ENCODE data around the gene DBH. TPM values are rescaled to one million over a fixed set of nuclear protein-coding genes. Genes with fewer than 3 reads are reported as not detected.

The DBH gene
- total RNA-seq (2022) (not detected in 2 replicates), Bru-seq, nascent RNA (not detected), BruChase-seq, experiment 1, labeled RNA remaining after a 6-hour chase (not detected), BruChase-seq, experiment 2, labeled RNA remaining after a 2-hour chase (not detected)
- long read RNA-seq = 0 reads

- Mint-ChIP-seq H3K4me1 (ENCODE audit: insufficient read depth, unreplicated experiment) (no peaks in the 10 kb centered on the region), H3K4me3 (ENCODE audit: unreplicated experiment) (no peak within 1 kb of the TSS), H3K27ac (ENCODE audit: low read depth, unreplicated experiment) (no peak within 1 kb of the TSS), H3K36me3 (ENCODE audit: insufficient read depth, unreplicated experiment) (no peaks in the 10 kb centered on the region), H3K27me3 (ENCODE audit: insufficient read depth, unreplicated experiment) (peaks cover 41% of the 10 kb centered on the region), H3K9me3 (ENCODE audit: unreplicated experiment) (no peaks in the 10 kb centered on the region)
- no peak for TF ChIP-seq CTCF (IDR thresholded peaks at IDR 0.05; ENCODE audit: unreplicated experiment)
- intact Hi-C loops (cut with micrococcal nuclease) = no loop called here
- CTCF ChIA-PET = interaction anchor here (0.6 to 1.1 kb wide), 2 partner anchors 47 to 105 kb away, joined by 3 to 4 read pairs; no protein-coding TSS in a partner anchor
- no TSS peak for BruUV-seq (replicated peaks)
- POLR2A ChIA-PET = interaction anchor here (0.6 kb wide), 2 partner anchors 114 to 949 kb away, joined by 4 read pairs; no protein-coding TSS in a partner anchor
- DNase-seq (ENCODE audit: unreplicated experiment) = no peak
These were observed at the start of gene DBH for GRCh38 chr9:133635533-133636531. Gene DBH (plus strand): TSS chr9:133636363. CDS start chr9:133636372, 9 bp downstream.

- DNase-seq (ENCODE audit: unreplicated experiment) = no peak
- TF ChIP-seq CTCF (IDR thresholded peaks at IDR 0.05; ENCODE audit: unreplicated experiment) = no peak
- H3K4me1 Mint-ChIP-seq (ENCODE audit: insufficient read depth, unreplicated experiment) = no peaks in the 10 kb centered on the region
- peaks cover 25% of the 10 kb centered on the region for H3K27me3 Mint-ChIP-seq (ENCODE audit: insufficient read depth, unreplicated experiment)
- H3K27ac Mint-ChIP-seq (ENCODE audit: low read depth, unreplicated experiment) = no peak overlapping the region
- intact Hi-C loops (cut with micrococcal nuclease) = no loop called here
- no peaks in the 10 kb centered on the region for H3K9me3 Mint-ChIP-seq (ENCODE audit: unreplicated experiment)
- H3K4me3 Mint-ChIP-seq (ENCODE audit: unreplicated experiment) = no peak overlapping the region
- ChIA-PET POLR2A (no interaction called here), CTCF (no interaction called here)
- peaks cover 6% of the 10 kb centered on the region for H3K36me3 Mint-ChIP-seq (ENCODE audit: insufficient read depth, unreplicated experiment)
- no TSS peak for BruUV-seq (replicated peaks)
These were observed 49.1 kb upstream of the DBH start for GRCh38 chr9:133587051-133587450.

GRCh38 chr9:133587466-133587865 is 48.7 kb upstream of the DBH start:
- BruUV-seq (replicated peaks) = no TSS peak
- TF ChIP-seq CTCF (IDR thresholded peaks at IDR 0.05; ENCODE audit: unreplicated experiment) = no peak
- no peak for DNase-seq (ENCODE audit: unreplicated experiment)
- H3K36me3 Mint-ChIP-seq (ENCODE audit: insufficient read depth, unreplicated experiment) = peaks cover 6% of the 10 kb centered on the region
- H3K4me1 Mint-ChIP-seq (ENCODE audit: insufficient read depth, unreplicated experiment) = no peaks in the 10 kb centered on the region
- CTCF ChIA-PET = no interaction called here
- POLR2A ChIA-PET = no interaction called here
- H3K27me3 Mint-ChIP-seq (ENCODE audit: insufficient read depth, unreplicated experiment) = peaks cover 20% of the 10 kb centered on the region
- H3K9me3 Mint-ChIP-seq (ENCODE audit: unreplicated experiment) = no peaks in the 10 kb centered on the region
- H3K27ac Mint-ChIP-seq (ENCODE audit: low read depth, unreplicated experiment) = no peak overlapping the region
- intact Hi-C loops (cut with micrococcal nuclease) = no loop called here
- H3K4me3 Mint-ChIP-seq (ENCODE audit: unreplicated experiment) = no peak overlapping the region

Measured in MCF 10A (cell line).